Lower lobe of right lung (tissue), 2 donors: Measurements from ENCODE around the gene MEG3. TPM values are rescaled to one million over a fixed set of nuclear protein-coding genes. Genes with fewer than 3 reads are reported as not detected.
A peak's percentile ranks its signal among the peaks of the same experiment; 100 is the strongest.

Experiments
- ATAC-seq, 2 donors: fragments of 200-7000 bp; cut with Tn5 transposase; one replicate each; pipeline ENCODE4 v1.9.1; 2020 to 2022; ENCODE audit warnings: mild to moderate bottlenecking in 2 of 2, moderate library complexity in 2 of 2
- DNase-seq: peaks from one replicate; pipeline ENCODE4 v3.0.0-alpha.2; 2020
- H3K27ac ChIP-seq: fragments of 200-600 bp; one replicate; pipeline ENCODE4 v1.8.0; 2022
- H3K27me3 ChIP-seq: fragments of 200-600 bp; one replicate; pipeline ENCODE4 v1.8.0; 2022; ENCODE audit warnings: low read depth
- H3K36me3 ChIP-seq: fragments of 200-600 bp; one replicate; pipeline ENCODE4 v1.8.0; 2022; ENCODE audit warnings: mild to moderate bottlenecking
- H3K4me1 ChIP-seq: fragments of 200-600 bp; one replicate; pipeline ENCODE4 v1.8.0; 2022
- H3K4me3 ChIP-seq: fragments of 200-600 bp; one replicate; pipeline ENCODE4 v1.8.0; 2022; ENCODE audit warnings: mild to moderate bottlenecking
- H3K9me3 ChIP-seq: fragments of 200-600 bp; one replicate; pipeline ENCODE4 v1.8.0; 2022
- intact Hi-C: fragments of 100-400 bp; cut with DNase I; formaldehyde crosslinking; loops from one replicate; pipeline ENCODE4 v1.11.0; 2022
- microRNA-seq: library from miRNA; unstranded; fragments of <30 nt; microRNA quantifications from one replicate; pipeline ENCODE4 v1.2.0, GENCODE V29; 2020; ENCODE audit warnings: borderline number of aligned reads
- total RNA-seq: library from RNA; stranded (reverse); fragmentation: NEBNext Ultra II Directional; extraction: Animal tissue kit (Norgen Biotek cat#: 25700); gene quantifications from one replicate; pipeline ENCODE4 v1.2.1, GENCODE V29; 2021
- TF ChIP-seq, protein P1 (sequence below): fragments of 200-600 bp; IDR thresholded peaks from one replicate; pipeline ENCODE4 v1.8.0; 2022; ENCODE audit warnings: antibody characterized with exemption, mild to moderate bottlenecking
- donor health status: DM: no; HTN: yes; CAD: no; lungs with severe emphysema.

The MEG3 gene
- total RNA-seq, 1 donor from 2014 or later, result 16.6 TPM

DNA sequence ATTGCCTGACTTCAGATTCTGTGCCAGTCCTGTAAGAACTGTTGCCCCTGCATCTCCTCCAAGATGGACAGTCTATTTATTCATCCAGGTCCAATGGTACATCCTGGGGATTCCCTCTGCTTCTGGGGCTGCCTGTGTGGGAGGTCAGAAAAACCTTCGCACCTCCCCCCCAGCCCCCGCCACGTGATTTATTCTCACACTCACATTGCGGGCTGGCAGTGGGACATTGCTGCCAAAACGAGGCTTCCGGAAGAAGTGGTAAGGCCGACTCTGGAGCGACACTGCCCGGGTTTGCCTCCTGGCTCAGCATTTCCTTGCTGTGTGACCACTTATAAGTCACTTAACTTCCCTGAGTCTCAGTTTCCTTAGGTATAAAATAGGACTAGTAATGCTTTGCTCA lies 83.5 kb downstream of the MEG3 start:
- no peaks in the 10 kb centered on the region for H3K4me1 ChIP-seq
- intact Hi-C loops, result no loop called here
- no peak overlapping the region for H3K27ac ChIP-seq
- H3K36me3 ChIP-seq, result no peaks in the 10 kb centered on the region
- H3K4me3 ChIP-seq, result no peak overlapping the region
- no peak for ATAC-seq
- no peaks in the 10 kb centered on the region for H3K9me3 ChIP-seq
- peaks cover 29% of the 10 kb centered on the region for H3K27me3 ChIP-seq
- DNase-seq, result no peak
- TF ChIP-seq, protein P1, sequence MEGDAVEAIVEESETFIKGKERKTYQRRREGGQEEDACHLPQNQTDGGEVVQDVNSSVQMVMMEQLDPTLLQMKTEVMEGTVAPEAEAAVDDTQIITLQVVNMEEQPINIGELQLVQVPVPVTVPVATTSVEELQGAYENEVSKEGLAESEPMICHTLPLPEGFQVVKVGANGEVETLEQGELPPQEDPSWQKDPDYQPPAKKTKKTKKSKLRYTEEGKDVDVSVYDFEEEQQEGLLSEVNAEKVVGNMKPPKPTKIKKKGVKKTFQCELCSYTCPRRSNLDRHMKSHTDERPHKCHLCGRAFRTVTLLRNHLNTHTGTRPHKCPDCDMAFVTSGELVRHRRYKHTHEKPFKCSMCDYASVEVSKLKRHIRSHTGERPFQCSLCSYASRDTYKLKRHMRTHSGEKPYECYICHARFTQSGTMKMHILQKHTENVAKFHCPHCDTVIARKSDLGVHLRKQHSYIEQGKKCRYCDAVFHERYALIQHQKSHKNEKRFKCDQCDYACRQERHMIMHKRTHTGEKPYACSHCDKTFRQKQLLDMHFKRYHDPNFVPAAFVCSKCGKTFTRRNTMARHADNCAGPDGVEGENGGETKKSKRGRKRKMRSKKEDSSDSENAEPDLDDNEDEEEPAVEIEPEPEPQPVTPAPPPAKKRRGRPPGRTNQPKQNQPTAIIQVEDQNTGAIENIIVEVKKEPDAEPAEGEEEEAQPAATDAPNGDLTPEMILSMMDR, result no peak

Small RNAs within 50 kb of the gene (microRNA-seq; reads per million reads assigned to microRNA genes)
- gene MIR127 (213 reads per million, percentile 65 among the genes with 10 or more reads in this experiment), gene MIR136 (6.0 reads per million, percentile 6 among the genes with 10 or more reads in this experiment), gene MIR2392 (not detected), gene MIR337 (55.3 reads per million, percentile 41 among the genes with 10 or more reads in this experiment), gene MIR431 (6.5 reads per million, percentile 7 among the genes with 10 or more reads in this experiment), gene MIR432 (12.6 reads per million, percentile 20 among the genes with 10 or more reads in this experiment), gene MIR433 (11.6 reads per million, percentile 17 among the genes with 10 or more reads in this experiment), gene MIR493 (25.1 reads per million, percentile 31 among the genes with 10 or more reads in this experiment), gene MIR665 (not detected)

Other genes starting within 250 kb of the MEG3 start
- 1.3 TPM for gene BEGAIN, start 238.7 kb upstream of the MEG3 start, total RNA-seq
- gene DLK1, start 99.2 kb upstream of the MEG3 start, total RNA-seq, result not detected
- gene RTL1, start 77.6 kb downstream of the MEG3 start, total RNA-seq, result not detected